Measurements from ENCODE around the gene ANKRD18A.

Gene ANKRD18A

DNA sequence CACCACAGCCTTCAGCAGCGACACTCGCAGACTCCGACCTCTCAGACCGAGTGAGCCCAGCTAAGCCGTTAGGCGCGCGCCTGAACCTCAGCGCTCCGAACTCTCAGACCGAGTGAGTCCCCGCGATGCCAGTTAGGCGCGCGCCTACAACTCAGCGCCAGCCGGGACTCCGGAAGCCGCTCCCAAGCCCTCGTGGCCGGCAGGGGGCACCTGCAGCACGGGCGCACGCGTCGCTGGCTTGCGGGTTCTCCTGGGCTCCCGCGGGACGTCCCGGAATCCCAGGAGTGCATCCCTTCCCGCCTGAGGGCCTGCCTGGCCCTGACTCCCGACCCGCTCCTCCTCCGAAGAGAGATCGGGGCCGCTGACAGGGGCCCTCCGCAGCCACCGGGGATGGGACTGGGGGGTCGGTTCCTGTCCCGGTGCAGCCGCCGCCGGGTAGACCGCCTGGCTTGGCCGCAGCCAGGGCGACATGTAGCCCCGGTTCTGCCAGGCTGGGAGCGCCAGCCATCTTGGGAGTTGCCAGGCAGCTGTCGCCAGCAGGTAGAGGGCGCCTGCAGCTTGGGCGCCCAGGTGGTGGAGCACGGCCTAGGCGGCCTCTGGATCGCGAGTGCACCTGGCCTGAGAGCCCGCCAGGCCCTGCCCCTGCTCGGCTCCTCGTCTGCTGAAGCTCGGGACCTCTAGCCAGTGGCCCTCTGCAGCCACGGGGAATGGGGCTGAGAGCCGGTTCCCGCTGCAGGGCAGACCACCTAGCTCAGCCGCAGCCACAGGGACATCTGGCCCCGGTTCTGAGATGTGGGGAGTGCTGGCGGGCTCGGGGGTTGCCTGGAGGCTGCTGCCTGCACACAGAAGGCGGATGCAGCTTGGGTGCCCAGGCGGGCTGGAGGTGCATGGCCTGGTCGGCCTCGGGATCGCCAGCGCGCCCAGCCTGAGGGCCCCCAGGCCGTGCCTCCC, at the start of gene ANKRD18A:
Gene ANKRD18A (minus strand): TSS at position 114 of the 951 bp plus-strand sequence. CDS start 311 bp downstream, outside the sequence.
- peaks cover 8% of the 10 kb centered on the region; the same call in 1 of the 2 replicates for H3K27me3 ChIP-seq (ENCODE audit: control insufficient read depth, insufficient read depth, low read length)
- WGBS (ENCODE audit: insufficient coverage, insufficient read length), result no CpG with 5 or more reads among the region's 76 CpGs
- H3K4me1 ChIP-seq (ENCODE audit: control insufficient read depth, insufficient read depth, low read length), result no peaks in the 10 kb centered on the region; the same call in 1 of the 2 replicates
- H3K9me3 ChIP-seq (ENCODE audit: control insufficient read depth, insufficient read depth, low read length), result no peaks in the 10 kb centered on the region
- no peak within 1 kb of the TSS for H3K27ac ChIP-seq (ENCODE audit: low read length)
- peak within 1 kb of the TSS; percentile 75; the same call in 1 of the 2 replicates for H3K4me3 ChIP-seq (ENCODE audit: low read length)
- no peaks in the 10 kb centered on the region for H3K36me3 ChIP-seq (ENCODE audit: control insufficient read depth, insufficient read depth, low read length)
- DNase-seq (ENCODE audit: low read depth, low spot score), result peak; percentile 85

DNA sequence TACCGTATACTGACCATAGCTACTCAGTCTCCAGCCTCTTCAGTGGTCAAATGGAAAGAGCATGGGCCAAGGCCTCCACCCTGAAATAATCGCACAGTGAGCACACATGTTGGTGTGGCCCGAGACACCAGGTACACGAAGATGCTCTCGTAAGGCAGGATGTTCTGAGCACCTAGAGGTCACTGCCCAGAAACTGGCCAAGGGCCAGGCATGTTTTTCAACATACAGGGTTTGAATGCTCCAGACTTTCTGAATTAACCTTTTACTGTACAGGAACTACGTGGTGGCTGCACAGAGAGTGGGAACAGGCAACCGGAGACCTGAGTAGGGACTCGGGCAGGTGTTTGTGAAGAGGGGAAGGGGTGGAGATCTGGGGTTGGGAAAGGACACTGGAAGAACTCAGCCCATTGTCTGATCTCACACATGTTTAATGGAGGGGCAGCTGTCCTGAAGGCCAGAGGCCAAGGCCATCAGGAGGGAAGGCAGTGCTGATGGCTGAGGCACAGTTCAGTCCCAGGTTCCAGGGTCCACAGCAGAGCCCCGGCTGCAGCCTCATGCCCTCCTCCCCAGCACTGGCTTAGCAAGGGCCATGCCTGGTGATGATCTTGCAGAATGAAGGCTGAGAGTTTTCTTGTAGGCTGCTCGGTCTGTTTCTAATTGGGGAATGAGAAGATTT, 48.5 kb upstream of the ANKRD18A start:
- Histone ChIP-seq H3K4me3 (ENCODE audit: low read length) (no peak overlapping the region), H3K27me3 (ENCODE audit: control insufficient read depth, insufficient read depth, low read length) (no peaks in the 10 kb centered on the region), H3K4me1 (ENCODE audit: control insufficient read depth, insufficient read depth, low read length) (no peaks in the 10 kb centered on the region; the same call in none of the 2 replicates), H3K9me3 (ENCODE audit: control insufficient read depth, insufficient read depth, low read length) (no peaks in the 10 kb centered on the region), H3K27ac (ENCODE audit: low read length) (no peak overlapping the region), H3K36me3 (ENCODE audit: control insufficient read depth, insufficient read depth, low read length) (no peaks in the 10 kb centered on the region)
- no CpG with 5 or more reads among the region's 10 CpGs for WGBS (ENCODE audit: insufficient coverage, insufficient read length)
- DNase-seq (ENCODE audit: low read depth, low spot score), result no peak

DNA sequence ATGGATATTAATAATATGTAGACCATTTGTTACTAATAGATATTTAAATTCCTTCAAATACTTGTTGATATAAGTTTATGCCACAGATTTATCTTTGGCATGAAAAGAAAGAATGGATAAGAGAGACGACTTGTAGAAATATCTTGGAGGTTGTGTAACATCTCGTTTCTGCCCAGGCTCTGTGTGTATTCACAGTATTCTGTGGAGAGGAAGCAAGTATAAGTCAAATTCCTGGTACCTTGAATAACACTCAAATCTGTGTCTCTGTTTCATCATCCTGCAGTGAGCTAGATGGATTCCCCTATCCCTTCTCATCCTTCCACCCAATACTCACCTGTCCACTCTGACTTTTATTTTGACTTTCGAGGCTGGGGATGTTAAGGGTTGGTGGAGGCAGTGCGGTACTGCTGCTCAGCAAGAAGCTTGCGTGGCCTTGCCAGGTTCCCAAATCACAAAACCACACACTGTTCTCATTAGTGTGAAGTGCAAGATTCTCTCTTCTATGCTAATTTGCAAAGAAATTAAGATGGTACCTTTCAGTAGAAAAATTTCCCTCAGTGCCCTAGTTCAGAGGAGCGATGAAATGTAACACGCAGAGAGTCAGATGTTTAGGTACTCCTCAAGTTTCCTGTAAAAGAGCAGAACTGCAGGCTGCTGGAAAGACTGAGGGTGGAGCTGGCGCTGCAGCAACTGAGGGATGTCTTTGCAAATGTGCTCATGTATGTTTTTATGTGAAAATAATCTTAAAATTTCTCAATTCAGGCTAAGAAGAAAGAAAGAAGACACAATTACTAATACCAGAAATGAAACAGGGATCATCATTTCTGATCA, 42.6 kb upstream of the ANKRD18A start:
- Histone ChIP-seq H3K36me3 (ENCODE audit: control insufficient read depth, insufficient read depth, low read length) (no peaks in the 10 kb centered on the region), H3K9me3 (ENCODE audit: control insufficient read depth, insufficient read depth, low read length) (no peaks in the 10 kb centered on the region), H3K4me3 (ENCODE audit: low read length) (no peak overlapping the region), H3K27ac (ENCODE audit: low read length) (no peak overlapping the region), H3K27me3 (ENCODE audit: control insufficient read depth, insufficient read depth, low read length) (no peaks in the 10 kb centered on the region), H3K4me1 (ENCODE audit: control insufficient read depth, insufficient read depth, low read length) (no peaks in the 10 kb centered on the region)
- no peak for DNase-seq (ENCODE audit: low read depth, low spot score)
- WGBS (ENCODE audit: insufficient coverage, insufficient read length), result no CpG with 5 or more reads among the region's 8 CpGs

DNA sequence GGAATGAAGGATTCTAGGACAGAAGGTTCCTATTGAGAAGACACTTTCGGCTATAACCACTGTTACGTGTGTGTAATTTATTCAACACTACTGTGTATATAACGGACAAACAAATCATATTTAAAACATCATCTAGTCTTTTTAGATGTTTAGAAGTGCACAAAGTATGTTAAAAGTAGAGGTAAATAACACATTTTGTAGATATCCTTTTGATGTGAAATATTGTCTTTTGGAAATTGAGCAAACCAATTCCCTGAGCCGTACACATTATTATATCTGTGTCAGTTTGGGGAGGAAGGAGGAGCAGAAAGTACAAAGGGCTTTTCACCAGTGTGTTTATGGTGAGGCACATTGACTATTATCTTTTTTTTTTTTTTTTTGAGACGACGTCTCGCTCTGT, 39.1 kb upstream of the ANKRD18A start:
- no peak for DNase-seq (ENCODE audit: low read depth, low spot score)
- Histone ChIP-seq H3K9me3 (ENCODE audit: control insufficient read depth, insufficient read depth, low read length) (no peaks in the 10 kb centered on the region), H3K36me3 (ENCODE audit: control insufficient read depth, insufficient read depth, low read length) (no peaks in the 10 kb centered on the region), H3K4me3 (ENCODE audit: low read length) (no peak overlapping the region), H3K27me3 (ENCODE audit: control insufficient read depth, insufficient read depth, low read length) (no peaks in the 10 kb centered on the region), H3K27ac (ENCODE audit: low read length) (no peak overlapping the region), H3K4me1 (ENCODE audit: control insufficient read depth, insufficient read depth, low read length) (no peaks in the 10 kb centered on the region)
- WGBS (ENCODE audit: insufficient coverage, insufficient read length), result no CpG with 5 or more reads among the region's 7 CpGs

DNA sequence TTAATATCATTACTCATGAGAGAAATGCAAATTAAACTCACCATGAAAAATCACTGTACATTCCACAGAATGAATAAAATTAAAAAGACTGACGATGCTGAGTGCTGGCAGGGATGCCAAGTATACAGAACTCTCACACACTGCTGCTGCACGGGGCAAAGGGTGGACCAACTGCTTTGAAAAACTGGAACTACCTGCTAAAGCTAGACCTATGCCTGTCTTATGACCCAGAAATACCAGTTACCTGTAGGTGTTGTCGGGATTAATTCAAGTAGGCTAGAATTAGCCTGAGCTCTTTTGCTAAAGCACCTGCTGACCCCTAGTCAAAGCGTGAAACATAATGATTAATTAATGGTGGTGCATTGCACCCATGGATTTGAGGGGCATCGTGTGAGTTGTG, 36.5 kb upstream of the ANKRD18A start:
- H3K27ac ChIP-seq (ENCODE audit: low read length), result no peak overlapping the region
- no peaks in the 10 kb centered on the region for H3K36me3 ChIP-seq (ENCODE audit: control insufficient read depth, insufficient read depth, low read length)
- H3K4me1 ChIP-seq (ENCODE audit: control insufficient read depth, insufficient read depth, low read length), result no peaks in the 10 kb centered on the region
- no peak for DNase-seq (ENCODE audit: low read depth, low spot score)
- no CpG with 5 or more reads among the region's 5 CpGs for WGBS (ENCODE audit: insufficient coverage, insufficient read length)
- no peak overlapping the region for H3K4me3 ChIP-seq (ENCODE audit: low read length)
- no peaks in the 10 kb centered on the region for H3K9me3 ChIP-seq (ENCODE audit: control insufficient read depth, insufficient read depth, low read length)
- no peaks in the 10 kb centered on the region for H3K27me3 ChIP-seq (ENCODE audit: control insufficient read depth, insufficient read depth, low read length)

DNA sequence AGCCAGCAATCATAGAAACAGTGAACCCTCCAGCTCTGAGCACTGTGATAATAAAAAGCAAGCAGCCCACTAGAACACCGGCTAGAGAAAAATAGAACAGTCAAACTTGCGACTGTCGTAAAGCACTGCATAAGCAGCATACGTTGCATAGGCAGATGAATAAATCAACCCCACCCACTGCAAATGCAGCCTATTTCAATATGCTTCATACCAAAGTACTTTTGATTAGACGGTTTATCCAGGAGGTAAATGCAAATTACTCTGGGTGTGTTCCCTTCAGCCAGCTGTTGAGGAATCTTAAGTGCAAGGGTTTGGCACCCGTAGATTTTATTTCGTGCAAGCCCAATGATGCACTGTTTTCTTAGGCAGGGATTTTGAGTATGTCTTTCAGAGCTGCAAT, 32.1 kb upstream of the ANKRD18A start:
- no CpG with 5 or more reads among the region's 7 CpGs for WGBS (ENCODE audit: insufficient coverage, insufficient read length)
- DNase-seq (ENCODE audit: low read depth, low spot score), result no peak
- no peak overlapping the region for H3K4me3 ChIP-seq (ENCODE audit: low read length)
- H3K27ac ChIP-seq (ENCODE audit: low read length), result no peak overlapping the region
- H3K36me3 ChIP-seq (ENCODE audit: control insufficient read depth, insufficient read depth, low read length), result no peaks in the 10 kb centered on the region
- H3K4me1 ChIP-seq (ENCODE audit: control insufficient read depth, insufficient read depth, low read length), result no peaks in the 10 kb centered on the region
- H3K9me3 ChIP-seq (ENCODE audit: control insufficient read depth, insufficient read depth, low read length), result no peaks in the 10 kb centered on the region
- H3K27me3 ChIP-seq (ENCODE audit: control insufficient read depth, insufficient read depth, low read length), result no peaks in the 10 kb centered on the region

DNA sequence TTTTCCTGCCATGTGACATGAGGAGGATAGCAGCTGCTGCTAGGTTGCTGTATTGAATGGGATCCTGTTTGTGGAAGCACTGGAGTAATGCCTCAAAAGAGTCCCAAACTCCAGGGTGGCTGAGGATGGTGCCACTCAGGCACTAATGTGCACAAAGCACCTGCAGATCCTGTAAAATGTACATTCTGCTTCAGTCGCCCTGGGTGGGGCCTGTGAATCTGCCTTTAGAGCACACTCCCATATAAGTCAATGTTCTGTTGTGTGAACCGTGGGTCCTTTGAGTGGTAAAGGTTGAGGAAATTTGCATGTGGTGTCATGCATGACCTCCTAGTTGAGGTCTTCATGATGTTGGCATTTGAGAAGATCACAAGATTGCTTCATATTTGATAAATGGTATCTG, 31.6 kb upstream of the ANKRD18A start:
- Histone ChIP-seq H3K9me3 (ENCODE audit: control insufficient read depth, insufficient read depth, low read length) (no peaks in the 10 kb centered on the region), H3K36me3 (ENCODE audit: control insufficient read depth, insufficient read depth, low read length) (no peaks in the 10 kb centered on the region), H3K27me3 (ENCODE audit: control insufficient read depth, insufficient read depth, low read length) (no peaks in the 10 kb centered on the region), H3K4me1 (ENCODE audit: control insufficient read depth, insufficient read depth, low read length) (no peaks in the 10 kb centered on the region), H3K4me3 (ENCODE audit: low read length) (no peak overlapping the region), H3K27ac (ENCODE audit: low read length) (no peak overlapping the region)
- no peak for DNase-seq (ENCODE audit: low read depth, low spot score)
- WGBS (ENCODE audit: insufficient coverage, insufficient read length), result no CpG with 5 or more reads among the region's 2 CpGs

DNA sequence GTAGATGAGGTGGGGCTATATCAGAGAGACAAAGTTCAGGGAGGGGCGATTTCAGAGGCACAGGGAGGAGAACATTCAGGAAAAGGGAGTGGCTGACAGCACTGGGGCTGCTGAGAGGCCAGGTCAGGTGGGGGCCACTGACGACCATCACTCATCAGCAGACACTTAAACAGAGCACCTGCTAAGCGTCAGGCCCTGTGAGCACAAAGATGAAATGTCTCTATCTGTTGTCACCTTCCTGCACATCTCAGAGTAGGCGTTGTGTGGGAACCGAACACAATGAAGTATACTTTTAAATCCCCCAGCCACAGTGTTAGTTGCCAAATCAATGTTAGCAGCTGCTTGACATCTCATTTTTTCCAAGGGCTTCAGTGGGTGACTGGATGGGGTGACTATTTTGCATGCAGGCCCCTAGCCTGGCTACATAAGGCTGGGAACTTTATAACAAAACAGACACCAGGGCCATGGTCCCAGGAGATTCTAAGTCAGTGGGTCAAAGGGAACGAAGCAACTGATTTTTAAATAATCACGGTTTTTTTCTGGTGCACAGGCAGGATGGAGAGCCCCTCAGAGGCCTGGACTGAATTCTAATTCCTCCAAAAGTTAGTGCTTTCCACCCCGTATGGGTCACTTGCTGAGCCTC, 31.1 kb upstream of the ANKRD18A start:
- WGBS (ENCODE audit: insufficient coverage, insufficient read length), result no CpG with 5 or more reads among the region's 8 CpGs
- H3K36me3 ChIP-seq (ENCODE audit: control insufficient read depth, insufficient read depth, low read length), result no peaks in the 10 kb centered on the region
- no peak overlapping the region for H3K27ac ChIP-seq (ENCODE audit: low read length)
- H3K4me3 ChIP-seq (ENCODE audit: low read length), result no peak overlapping the region
- no peaks in the 10 kb centered on the region for H3K9me3 ChIP-seq (ENCODE audit: control insufficient read depth, insufficient read depth, low read length)
- no peaks in the 10 kb centered on the region for H3K27me3 ChIP-seq (ENCODE audit: control insufficient read depth, insufficient read depth, low read length)
- DNase-seq (ENCODE audit: low read depth, low spot score), result no peak
- H3K4me1 ChIP-seq (ENCODE audit: control insufficient read depth, insufficient read depth, low read length), result no peaks in the 10 kb centered on the region

DNA sequence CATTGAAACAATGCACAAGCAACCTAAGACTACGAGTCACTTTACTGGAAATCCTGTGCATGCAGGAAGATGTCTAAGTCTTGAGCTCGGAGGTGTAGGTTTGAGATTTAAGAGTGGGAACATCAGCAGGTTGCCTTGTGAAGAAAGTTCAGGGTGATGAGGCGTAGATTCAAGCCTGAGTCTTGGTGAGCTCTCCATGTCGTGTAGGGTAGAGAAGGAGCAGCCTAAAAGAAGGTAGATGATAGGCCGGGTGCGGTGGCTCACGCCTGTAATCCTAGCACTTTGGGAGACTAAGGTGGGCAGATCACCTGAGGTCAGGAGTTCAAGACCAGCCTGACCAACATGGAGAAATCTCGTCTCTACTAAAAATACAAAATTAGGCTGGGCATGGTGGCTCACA, 30.2 kb upstream of the ANKRD18A start:
- H3K36me3 ChIP-seq (ENCODE audit: control insufficient read depth, insufficient read depth, low read length), result no peaks in the 10 kb centered on the region
- H3K9me3 ChIP-seq (ENCODE audit: control insufficient read depth, insufficient read depth, low read length), result no peaks in the 10 kb centered on the region
- no peaks in the 10 kb centered on the region for H3K4me1 ChIP-seq (ENCODE audit: control insufficient read depth, insufficient read depth, low read length)
- H3K27ac ChIP-seq (ENCODE audit: low read length), result no peak overlapping the region
- WGBS (ENCODE audit: insufficient coverage, insufficient read length), result no CpG with 5 or more reads among the region's 8 CpGs
- no peaks in the 10 kb centered on the region for H3K27me3 ChIP-seq (ENCODE audit: control insufficient read depth, insufficient read depth, low read length)
- DNase-seq (ENCODE audit: low read depth, low spot score), result no peak
- no peak overlapping the region for H3K4me3 ChIP-seq (ENCODE audit: low read length)
